ENCODE measurements around the gene CLCN2. TPM values are rescaled to one million over a fixed set of nuclear protein-coding genes. Genes with fewer than 3 reads are reported as not detected.

Gene CLCN2
- total and polyA plus RNA-seq, 3 donors from 2014 or later: 46.7 to 118 (median 98.2) TPM

GRCh38 chr3:184399410-184399809 is 38.0 kb upstream of the CLCN2 start:
- no peaks in the 10 kb centered on the region for H3K4me1 ChIP-seq
- intact Hi-C loops (cut with DNase I; ENCODE audit: low total_unique reads): no loop called here
- WGBS, 2 donors: 37 to 42% methylated on average over 9 of the region's 9 CpGs
- H3K9me3 ChIP-seq: no peaks in the 10 kb centered on the region
- no peak overlapping the region for H3K27ac ChIP-seq
- H3K36me3 ChIP-seq (ENCODE audit: low read depth, missing control alignments): no peaks in the 10 kb centered on the region
- H3K27me3 ChIP-seq: no peaks in the 10 kb centered on the region
- DNase-seq: no peak
- no peak for TF ChIP-seq CTCF (IDR thresholded peaks at IDR 0.05)
- TF ChIP-seq POLR2A (IDR thresholded peaks at IDR 0.05): no peak
- H3K4me3 ChIP-seq: no peak overlapping the region

- H3K36me3 ChIP-seq (ENCODE audit: low read depth, missing control alignments): no peaks in the 10 kb centered on the region
- no peak overlapping the region for H3K4me3 ChIP-seq
- H3K27ac ChIP-seq: no peak overlapping the region
- intact Hi-C loops (cut with DNase I; ENCODE audit: low total_unique reads): no loop called here
- H3K9me3 ChIP-seq: no peaks in the 10 kb centered on the region
- no peaks in the 10 kb centered on the region for H3K4me1 ChIP-seq
- TF ChIP-seq POLR2A (IDR thresholded peaks at IDR 0.05) (no peak), CTCF (IDR thresholded peaks at IDR 0.05) (no peak)
- 78 to 93% methylated on average over 2 to 5 of the region's 5 CpGs for WGBS, 2 donors
- no peak for DNase-seq
- no peaks in the 10 kb centered on the region for H3K27me3 ChIP-seq
These were observed 33.9 kb upstream of the CLCN2 start for GRCh38 chr3:184395320-184395660.

GRCh38 chr3:184391266-184391665 is 29.9 kb upstream of the CLCN2 start:
- intact Hi-C loops (cut with DNase I; ENCODE audit: low total_unique reads): no loop called here
- no peak for DNase-seq
- Histone ChIP-seq H3K36me3 (ENCODE audit: low read depth, missing control alignments) (no peaks in the 10 kb centered on the region), H3K4me1 (no peaks in the 10 kb centered on the region), H3K4me3 (no peak overlapping the region), H3K27me3 (no peaks in the 10 kb centered on the region), H3K9me3 (no peaks in the 10 kb centered on the region), H3K27ac (no peak overlapping the region)
- TF ChIP-seq CTCF (IDR thresholded peaks at IDR 0.05) (no peak), POLR2A (IDR thresholded peaks at IDR 0.05) (no peak)
- WGBS, 2 donors: 88% methylated on average over 3 of the region's 3 CpGs

GRCh38 chr3:184389935-184390528 is 28.6 kb upstream of the CLCN2 start:
- Histone ChIP-seq H3K4me1 (no peaks in the 10 kb centered on the region), H3K27ac (no peak overlapping the region), H3K4me3 (no peak overlapping the region), H3K36me3 (ENCODE audit: low read depth, missing control alignments) (no peaks in the 10 kb centered on the region), H3K9me3 (no peaks in the 10 kb centered on the region), H3K27me3 (no peaks in the 10 kb centered on the region)
- TF ChIP-seq CTCF (IDR thresholded peaks at IDR 0.05) (no peak), POLR2A (IDR thresholded peaks at IDR 0.05) (no peak)
- intact Hi-C loops (cut with DNase I; ENCODE audit: low total_unique reads): no loop called here
- WGBS, 2 donors: 92 to 94% methylated on average over 5 of the region's 5 CpGs
- DNase-seq: no peak

- Histone ChIP-seq H3K4me3 (no peak overlapping the region), H3K27ac (no peak overlapping the region), H3K9me3 (no peaks in the 10 kb centered on the region), H3K36me3 (ENCODE audit: low read depth, missing control alignments) (no peaks in the 10 kb centered on the region), H3K27me3 (no peaks in the 10 kb centered on the region), H3K4me1 (no peaks in the 10 kb centered on the region)
- intact Hi-C loops (cut with DNase I; ENCODE audit: low total_unique reads): no loop called here
- TF ChIP-seq POLR2A (IDR thresholded peaks at IDR 0.05): no peak
- no peak for TF ChIP-seq CTCF (IDR thresholded peaks at IDR 0.05)
- 65 to 72% methylated on average over 3 to 5 of the region's 5 CpGs for WGBS, 2 donors
- DNase-seq: no peak
These were observed 28.0 kb upstream of the CLCN2 start for GRCh38 chr3:184389384-184389783.

Measured in testis (tissue), 3 donors.